ENCODE data around the gene MTHFS.

Gene MTHFS

DNA sequence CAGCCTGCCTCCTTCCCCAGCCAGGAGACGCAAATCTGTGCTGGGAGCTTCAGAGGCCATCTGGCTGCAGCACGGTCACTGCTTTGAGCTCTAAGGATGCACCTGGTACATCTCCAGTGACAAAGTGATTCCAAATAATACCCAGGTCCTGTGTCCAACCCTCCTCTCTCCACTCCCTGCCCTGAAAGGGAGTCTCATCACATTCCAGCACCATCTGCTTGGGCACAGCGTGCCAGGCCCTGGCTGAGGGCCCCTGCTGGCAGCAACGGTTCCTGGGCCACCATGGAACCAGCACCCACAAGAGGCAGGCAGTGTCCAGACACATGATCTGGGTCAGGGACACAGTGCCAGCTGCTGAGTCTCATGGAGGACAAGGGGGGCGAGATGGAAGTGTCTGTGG is 81.3 kb downstream of the MTHFS start:
- DNase-seq (ENCODE audit: low spot score) = no peak

DNA sequence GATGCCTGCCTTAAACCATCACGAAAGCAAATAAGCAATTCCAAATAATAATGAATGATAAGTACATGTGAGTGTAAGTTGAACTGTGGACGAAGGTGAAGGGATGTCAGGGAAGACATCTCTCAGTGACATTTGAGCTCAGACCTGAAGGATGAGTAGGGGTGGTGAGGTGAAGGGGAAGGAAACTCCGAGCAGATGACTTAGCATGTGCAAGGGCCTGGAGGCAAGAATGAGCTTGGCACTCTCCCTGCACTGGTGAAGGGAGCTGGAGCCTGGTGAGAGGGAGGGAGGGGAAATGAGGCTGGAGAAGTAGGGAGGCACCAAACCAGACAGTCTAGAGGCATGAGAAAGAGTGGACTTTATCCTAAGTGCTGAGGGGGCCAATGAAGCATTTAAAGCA is 84.3 kb downstream of the MTHFS start:
- DNase-seq (ENCODE audit: low spot score) = no peak

DNA sequence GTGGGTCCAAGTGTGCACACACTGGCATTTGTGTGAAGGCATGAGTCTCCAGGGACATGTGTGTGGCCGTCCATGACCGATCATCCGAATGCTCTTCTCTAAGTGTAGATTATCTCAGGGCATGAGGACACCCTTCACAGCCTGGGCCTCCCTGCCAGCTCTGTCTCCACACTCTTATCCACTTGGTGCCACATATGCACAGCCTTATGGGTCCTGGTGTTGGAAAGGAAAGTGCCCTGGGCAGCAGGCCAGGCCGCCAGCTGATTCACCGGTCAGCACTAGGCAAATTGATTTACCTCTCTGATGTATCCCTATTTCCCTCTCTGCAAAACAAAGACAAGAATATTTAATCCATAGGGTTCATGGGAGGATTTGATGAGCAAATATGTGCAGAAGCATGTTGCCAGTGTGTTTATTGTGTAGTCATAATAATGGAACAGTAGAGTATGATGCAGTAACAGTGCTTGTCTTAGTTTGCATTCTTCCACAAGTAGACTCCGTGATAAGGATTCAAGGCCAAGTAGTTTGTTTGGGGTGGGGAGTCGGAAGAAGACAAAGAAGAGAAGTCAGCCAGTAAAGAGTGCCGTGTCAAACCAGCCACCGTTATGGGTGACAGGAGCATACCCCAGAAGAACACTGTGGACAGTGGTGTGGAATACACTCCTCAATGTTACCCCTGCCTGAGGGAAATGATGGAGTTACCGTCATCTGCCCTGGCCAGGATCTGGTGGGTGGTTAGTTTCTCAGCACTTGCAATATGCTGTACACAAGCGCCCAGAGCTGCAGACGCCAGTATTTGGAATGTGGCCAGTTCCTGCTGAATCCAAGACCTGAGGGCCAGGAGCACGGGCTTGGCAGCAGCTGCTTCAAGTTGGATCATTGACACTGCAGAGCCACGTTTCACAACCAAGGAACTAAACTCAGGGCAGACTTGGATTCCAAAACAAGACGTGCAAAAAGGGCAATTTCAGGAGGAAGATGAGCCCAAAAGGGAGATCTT is 85.1 kb downstream of the MTHFS start:
- no peak for DNase-seq (ENCODE audit: low spot score)

DNA sequence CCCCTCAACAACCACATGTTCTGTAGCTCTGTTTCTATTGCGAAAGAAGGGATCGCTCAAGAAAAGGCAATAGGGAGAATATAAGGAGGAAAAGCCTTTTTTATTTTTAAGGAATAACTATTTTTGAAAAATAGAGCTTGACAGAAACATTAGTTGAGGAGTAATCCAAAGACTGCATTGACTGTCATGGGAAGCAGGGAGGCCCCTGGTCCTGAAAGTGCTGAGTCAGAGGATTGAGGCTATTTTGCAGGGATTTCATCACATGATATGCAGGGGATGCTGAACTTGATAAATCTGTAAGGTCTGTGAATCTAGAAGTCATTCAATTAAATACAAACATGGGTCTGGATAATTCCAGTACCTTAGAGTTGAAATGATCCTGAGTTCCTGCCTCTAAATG is 92.0 kb downstream of the MTHFS start:
- DNase-seq (ENCODE audit: low spot score) = no peak

DNA sequence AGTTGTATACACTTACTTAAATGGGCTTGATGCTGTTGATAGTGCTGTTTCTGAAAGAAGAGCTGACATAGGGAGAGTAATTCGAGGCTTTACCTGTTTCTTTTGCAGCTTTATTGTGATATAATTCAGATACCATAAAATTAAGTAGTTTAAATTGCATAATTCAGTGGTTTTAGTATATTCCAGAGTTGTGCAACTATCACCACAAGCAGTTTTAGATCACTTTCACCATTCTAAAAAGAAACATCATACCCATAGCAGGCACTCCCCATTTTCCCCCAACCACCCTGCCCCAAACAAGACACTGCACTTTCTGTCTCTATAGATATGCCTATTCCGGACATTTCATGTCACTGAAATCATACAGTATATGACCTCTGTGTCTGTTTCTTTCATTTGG is 98.5 kb downstream of the MTHFS start:
- DNase-seq (ENCODE audit: low spot score) = no peak

Data from CD4-positive, alpha-beta T cell treated with Interleukin-15 for 4 hours (primary cell).